RWPE2 (cell line): ENCODE results near the gene TRPC4AP.

Source experiments
- ATAC-seq: fragments of 200-7000 bp; cut with Tn5 transposase; 3 replicates; pipeline ENCODE4 v1.9.1; 2021; ENCODE audit warnings: low read depth
- DNase-seq: peaks from one replicate; pipeline ENCODE4 v3.0.0-alpha.2; 2020; ENCODE audit warnings: low spot score
- H3K27ac ChIP-seq: fragments of 450-650 bp; 2 replicates; pipeline ENCODE4 v1.5.1; 2017; ENCODE audit warnings: mild to moderate bottlenecking; ENCODE audit not compliant: poor library complexity, severe bottlenecking
- H3K27me3 ChIP-seq: fragments of 250-450 bp; sonication (Bioruptor Pico); 2 replicates; pipeline ENCODE4 v1.5.1; 2021; ENCODE audit warnings: mild to moderate bottlenecking, moderate library complexity; ENCODE audit not compliant: insufficient read depth, poor library complexity, severe bottlenecking
- H3K36me3 ChIP-seq: fragments of 250-450 bp; sonication (Bioruptor Pico); 2 replicates; pipeline ENCODE4 v1.5.1; 2020; ENCODE audit warnings: low read depth, mild to moderate bottlenecking, moderate library complexity
- H3K4me1 ChIP-seq: fragments of 250-450 bp; sonication (Bioruptor Pico); 2 replicates; pipeline ENCODE4 v1.5.1; 2021; ENCODE audit warnings: mild to moderate bottlenecking, moderate library complexity; ENCODE audit not compliant: insufficient read depth, poor library complexity, severe bottlenecking
- H3K4me3 ChIP-seq: fragments of 250-450 bp; sonication (Bioruptor Pico); 2 replicates; pipeline ENCODE4 v1.5.1; 2021; ENCODE audit warnings: mild to moderate bottlenecking, moderate library complexity; ENCODE audit not compliant: severe bottlenecking
- H3K9me3 ChIP-seq: fragments of 250-450 bp; sonication (Bioruptor Pico); 2 replicates; pipeline ENCODE4 v1.5.1; 2021; ENCODE audit warnings: mild to moderate bottlenecking, moderate library complexity; ENCODE audit not compliant: severe bottlenecking
- TF ChIP-seq, protein P1 (sequence below): fragments of 450-650 bp; IDR thresholded peaks from one replicate; pipeline ENCODE4 v1.5.1; 2017; ENCODE audit warnings: mild to moderate bottlenecking, moderate library complexity; ENCODE audit not compliant: poor library complexity, severe bottlenecking

TRPC4AP gene

DNA sequence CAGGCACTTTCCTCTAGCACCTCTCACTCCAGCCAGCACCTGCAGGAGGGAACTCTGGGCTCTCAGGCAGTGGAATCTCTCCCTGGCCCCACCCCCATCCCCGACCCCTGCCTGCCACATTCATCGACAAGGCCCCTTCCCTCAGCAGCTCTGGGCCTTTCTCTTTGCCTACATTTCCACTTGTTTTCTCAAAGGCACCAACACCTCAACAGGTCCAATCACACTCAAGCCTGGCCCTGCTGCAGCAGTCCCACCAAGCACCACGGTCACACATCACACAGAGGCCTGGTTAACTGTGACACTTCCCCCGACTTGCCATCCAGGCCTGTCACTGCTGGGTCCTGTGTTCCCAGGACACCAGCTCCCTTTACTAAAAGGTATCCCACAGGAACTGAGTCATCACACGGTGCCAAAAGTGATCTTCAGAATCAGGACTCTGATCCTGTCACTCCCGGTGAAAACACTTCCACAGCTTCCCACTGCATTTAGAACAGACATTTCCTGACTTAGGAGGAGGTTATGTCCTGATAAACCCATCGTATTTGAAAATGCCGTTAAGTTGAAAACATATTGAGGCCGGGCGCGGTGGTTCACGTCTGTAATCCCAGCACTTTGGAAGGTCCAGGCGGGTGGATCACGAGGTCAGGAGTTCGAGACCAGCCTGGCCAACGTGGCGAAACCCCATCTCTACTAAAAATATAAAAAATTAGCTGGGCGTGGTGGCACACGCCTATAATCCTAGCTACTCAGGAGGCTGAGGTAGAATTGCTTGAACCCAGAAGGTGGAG, 82.0 kb downstream of the TRPC4AP start:
- ATAC-seq (no peak), DNase-seq (peak; percentile 67)
- TF ChIP-seq, protein P1, sequence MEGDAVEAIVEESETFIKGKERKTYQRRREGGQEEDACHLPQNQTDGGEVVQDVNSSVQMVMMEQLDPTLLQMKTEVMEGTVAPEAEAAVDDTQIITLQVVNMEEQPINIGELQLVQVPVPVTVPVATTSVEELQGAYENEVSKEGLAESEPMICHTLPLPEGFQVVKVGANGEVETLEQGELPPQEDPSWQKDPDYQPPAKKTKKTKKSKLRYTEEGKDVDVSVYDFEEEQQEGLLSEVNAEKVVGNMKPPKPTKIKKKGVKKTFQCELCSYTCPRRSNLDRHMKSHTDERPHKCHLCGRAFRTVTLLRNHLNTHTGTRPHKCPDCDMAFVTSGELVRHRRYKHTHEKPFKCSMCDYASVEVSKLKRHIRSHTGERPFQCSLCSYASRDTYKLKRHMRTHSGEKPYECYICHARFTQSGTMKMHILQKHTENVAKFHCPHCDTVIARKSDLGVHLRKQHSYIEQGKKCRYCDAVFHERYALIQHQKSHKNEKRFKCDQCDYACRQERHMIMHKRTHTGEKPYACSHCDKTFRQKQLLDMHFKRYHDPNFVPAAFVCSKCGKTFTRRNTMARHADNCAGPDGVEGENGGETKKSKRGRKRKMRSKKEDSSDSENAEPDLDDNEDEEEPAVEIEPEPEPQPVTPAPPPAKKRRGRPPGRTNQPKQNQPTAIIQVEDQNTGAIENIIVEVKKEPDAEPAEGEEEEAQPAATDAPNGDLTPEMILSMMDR: no peak
- Histone ChIP-seq H3K36me3 (peaks cover 96% of the 10 kb centered on the region), H3K27ac (no peak overlapping the region), H3K4me3 (no peak overlapping the region), H3K4me1 (no peaks in the 10 kb centered on the region), H3K27me3 (no peaks in the 10 kb centered on the region), H3K9me3 (no peaks in the 10 kb centered on the region)

DNA sequence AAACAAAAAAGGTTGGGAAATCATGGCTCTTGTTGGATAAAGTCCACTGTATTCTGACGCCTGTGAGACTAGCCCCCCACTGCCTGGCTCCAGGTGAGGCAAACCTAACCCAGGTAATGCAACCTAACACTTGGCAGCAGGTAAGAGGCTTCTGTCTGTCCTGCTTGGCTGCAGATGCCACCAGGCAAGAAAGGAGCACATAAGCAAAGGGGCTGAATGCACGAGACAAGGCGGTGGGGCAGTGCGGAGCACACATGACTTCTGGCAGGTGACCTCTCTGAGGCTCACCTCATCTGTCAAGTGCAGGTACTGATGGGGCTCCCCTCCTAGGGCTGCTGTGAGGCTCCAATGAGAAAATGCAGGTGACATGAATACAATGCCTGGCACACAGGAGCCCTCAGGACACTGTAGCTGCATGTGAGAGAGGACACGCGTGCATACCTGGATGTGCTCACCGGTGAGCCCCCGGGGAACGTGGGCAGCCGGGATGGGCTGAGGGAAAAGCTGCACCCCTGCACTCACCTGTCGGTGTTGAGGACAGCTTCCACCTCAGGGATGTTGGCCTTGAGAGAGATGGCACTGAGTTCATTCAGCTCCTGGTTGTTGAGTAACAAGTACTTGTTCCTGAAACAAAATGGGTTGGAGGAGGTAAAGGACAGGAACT, 82.8 kb downstream of the TRPC4AP start:
- DNase-seq: peak; percentile 69
- Histone ChIP-seq H3K4me1 (no peaks in the 10 kb centered on the region), H3K4me3 (no peak overlapping the region), H3K9me3 (no peaks in the 10 kb centered on the region), H3K27ac (no peak overlapping the region), H3K27me3 (no peaks in the 10 kb centered on the region), H3K36me3 (peaks cover 97% of the 10 kb centered on the region)
- no peak for ATAC-seq
- TF ChIP-seq, protein P1: no peak

DNA sequence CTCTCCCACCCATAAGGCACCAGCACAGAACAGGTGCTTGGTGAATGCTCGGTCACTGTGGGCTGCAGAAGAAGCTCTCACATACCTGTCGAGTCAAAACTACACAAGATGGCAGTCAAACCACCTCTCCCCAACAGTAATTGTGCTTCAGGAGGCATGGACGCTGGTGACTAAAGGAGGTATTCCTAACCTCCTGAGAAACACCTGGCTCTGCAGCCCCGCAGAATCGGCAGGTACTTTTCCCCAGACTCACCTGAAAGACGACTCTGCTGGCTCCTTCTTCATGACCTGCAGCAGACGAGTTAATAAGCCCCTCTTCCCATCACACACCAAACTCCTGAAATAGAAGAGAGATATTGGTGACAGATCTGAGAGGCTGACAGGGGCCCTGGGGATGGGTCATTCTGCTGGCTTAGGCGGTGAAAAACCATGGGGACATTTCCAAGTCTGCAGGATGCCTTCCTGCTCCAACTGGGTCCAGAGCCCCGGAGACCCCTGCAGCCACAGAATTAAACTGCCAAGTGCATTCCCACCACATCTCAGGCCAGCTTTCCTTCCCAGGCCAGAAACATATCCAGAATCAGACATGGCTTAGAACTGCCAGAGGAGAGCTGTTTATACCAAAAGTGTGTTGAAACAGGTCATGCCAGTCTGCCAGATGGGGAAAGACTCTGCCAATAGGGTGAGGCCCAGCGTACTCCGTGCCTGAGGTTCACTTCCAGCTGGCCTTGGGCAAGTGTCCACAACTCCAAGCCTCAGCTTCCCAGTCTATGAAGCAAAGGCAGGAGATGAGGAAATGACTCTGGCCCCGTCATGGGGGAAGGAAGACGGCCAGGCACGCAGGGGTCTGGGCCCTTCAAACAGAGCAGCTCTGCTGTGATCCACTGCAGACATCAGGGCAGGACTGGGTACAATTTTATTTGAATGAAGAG, 83.9 kb downstream of the TRPC4AP start:
- Histone ChIP-seq H3K27ac (no peak overlapping the region), H3K4me3 (no peak overlapping the region), H3K36me3 (peaks cover 98% of the 10 kb centered on the region), H3K4me1 (no peaks in the 10 kb centered on the region), H3K9me3 (no peaks in the 10 kb centered on the region), H3K27me3 (no peaks in the 10 kb centered on the region)
- peak; percentile 66 for DNase-seq
- TF ChIP-seq, protein P1: no peak
- ATAC-seq: no peak

DNA sequence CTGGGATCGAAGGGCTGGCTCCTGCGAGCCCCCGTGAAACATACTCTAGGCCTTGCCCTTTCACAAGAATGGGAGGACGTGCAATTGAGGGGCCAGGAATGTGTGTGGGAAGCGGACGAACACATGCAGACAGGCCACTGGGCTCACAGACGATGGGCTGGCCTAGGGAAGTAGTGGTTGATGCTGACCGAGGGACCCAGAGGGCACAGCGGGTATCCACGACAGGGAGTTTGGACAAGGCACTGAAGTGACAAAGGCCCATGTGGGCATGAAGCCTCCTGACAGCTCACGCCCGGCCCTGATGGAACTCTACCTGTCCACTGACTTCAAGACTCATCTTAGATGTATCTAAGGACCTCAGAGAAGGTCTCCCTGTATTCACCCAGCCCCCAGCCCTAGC, 84.7 kb downstream of the TRPC4AP start:
- ATAC-seq (no peak), DNase-seq (peak; percentile 76)
- Histone ChIP-seq H3K4me1 (no peaks in the 10 kb centered on the region), H3K9me3 (no peaks in the 10 kb centered on the region), H3K4me3 (no peak overlapping the region), H3K36me3 (peaks cover 98% of the 10 kb centered on the region), H3K27ac (no peak overlapping the region), H3K27me3 (no peaks in the 10 kb centered on the region)
- TF ChIP-seq, protein P1: no peak
